ENCODE data around the gene SMIM36.
"Not testable (repeated sequence)": the region's sequence is repeated elsewhere in the genome, so short reads cannot be mapped to it uniquely, and the experiment has no call there.

The SMIM36 gene

DNA sequence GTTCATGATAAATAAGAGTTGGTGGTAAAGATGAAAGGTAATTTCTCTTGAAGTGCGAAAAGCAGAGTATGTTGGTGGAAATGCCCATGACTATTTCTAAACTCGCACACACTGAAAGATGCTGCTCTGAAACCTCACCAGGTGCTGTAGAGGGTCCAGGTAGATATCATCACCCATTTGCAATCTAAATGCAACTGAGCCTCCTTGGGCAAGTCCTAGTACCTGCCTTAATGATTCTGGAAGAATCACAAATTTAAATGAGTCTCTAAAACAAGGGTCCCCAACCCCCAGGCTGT lies 83.7 kb downstream of the SMIM36 start:
- TF ChIP-seq, protein P1, sequence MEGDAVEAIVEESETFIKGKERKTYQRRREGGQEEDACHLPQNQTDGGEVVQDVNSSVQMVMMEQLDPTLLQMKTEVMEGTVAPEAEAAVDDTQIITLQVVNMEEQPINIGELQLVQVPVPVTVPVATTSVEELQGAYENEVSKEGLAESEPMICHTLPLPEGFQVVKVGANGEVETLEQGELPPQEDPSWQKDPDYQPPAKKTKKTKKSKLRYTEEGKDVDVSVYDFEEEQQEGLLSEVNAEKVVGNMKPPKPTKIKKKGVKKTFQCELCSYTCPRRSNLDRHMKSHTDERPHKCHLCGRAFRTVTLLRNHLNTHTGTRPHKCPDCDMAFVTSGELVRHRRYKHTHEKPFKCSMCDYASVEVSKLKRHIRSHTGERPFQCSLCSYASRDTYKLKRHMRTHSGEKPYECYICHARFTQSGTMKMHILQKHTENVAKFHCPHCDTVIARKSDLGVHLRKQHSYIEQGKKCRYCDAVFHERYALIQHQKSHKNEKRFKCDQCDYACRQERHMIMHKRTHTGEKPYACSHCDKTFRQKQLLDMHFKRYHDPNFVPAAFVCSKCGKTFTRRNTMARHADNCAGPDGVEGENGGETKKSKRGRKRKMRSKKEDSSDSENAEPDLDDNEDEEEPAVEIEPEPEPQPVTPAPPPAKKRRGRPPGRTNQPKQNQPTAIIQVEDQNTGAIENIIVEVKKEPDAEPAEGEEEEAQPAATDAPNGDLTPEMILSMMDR (IDR thresholded peaks at IDR 0.05; ENCODE audit: insufficient read depth, low read depth, low read length, missing control alignments): no peak
- no peak overlapping the region for H3K4me3 ChIP-seq (ENCODE audit: low read depth, low read length)
- peak; percentile 65 for DNase-seq (ENCODE audit: low read depth)

DNA sequence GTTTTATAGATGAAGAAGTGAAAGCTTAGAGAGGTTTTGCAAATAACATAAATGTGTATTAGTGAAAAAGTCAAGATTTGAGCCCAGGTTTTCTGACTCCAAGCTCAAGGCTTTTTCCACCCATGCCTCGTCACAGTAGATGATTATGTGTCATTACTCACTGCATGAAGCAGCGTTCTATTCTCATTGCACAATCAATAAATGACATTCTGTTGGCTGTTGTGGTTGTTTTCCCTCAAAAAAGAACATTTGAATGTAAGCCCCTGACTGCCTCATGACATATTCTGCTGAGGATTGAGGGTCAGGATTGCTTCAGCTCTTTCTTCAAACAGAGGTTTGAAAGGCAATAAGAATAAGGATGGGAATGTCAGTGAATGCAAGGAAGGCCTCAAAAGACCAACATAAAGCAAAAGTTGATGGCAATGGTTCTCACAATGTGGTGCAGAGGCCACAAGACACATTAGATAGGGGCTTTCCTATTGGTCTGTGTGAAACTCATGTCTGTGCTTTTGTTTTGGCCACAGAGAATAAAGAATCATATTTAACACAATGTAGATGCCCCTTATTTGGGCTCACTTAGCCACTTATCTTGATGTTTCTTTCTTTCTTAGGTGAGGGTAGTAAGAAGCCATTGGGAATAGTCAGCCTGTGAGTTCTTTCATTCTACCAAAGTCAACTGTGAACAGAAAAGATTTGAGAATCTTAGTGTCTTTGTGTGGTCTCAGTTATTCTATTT lies 84.2 kb downstream of the SMIM36 start:
- TF ChIP-seq, protein P1 (IDR thresholded peaks at IDR 0.05; ENCODE audit: insufficient read depth, low read depth, low read length, missing control alignments): no peak
- no peak overlapping the region for H3K4me3 ChIP-seq (ENCODE audit: low read depth, low read length)
- peak; percentile 74 for DNase-seq (ENCODE audit: low read depth)

DNA sequence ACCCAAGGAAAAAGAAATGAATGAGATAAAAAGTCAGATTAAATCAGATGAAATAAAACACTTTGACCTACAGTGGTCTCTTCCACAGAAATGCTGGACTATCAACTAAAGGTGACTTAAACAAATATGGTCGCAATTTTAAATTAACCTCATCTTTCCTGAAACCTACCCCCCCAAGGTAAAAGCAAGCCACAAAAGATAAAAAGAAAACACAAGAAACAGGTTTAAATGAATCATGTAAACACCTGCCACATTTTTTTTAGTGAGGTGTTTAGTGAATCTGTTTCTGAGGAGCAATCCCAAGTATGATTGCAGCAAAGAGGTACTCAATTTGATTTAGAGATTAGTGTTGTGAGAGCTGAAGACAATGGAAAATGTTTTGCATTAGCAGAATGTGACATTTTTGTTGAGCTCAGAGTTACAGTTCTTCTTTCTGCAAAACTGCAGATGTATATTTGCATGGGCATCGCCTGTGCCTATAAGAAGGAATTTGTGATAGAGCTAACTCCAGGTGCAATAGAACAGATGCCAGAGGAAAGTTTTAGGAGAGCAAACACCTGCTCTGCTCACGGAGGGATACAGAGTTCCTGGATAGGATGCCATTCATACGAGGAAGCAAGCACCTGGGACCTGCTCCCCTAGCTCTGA lies 86.2 kb downstream of the SMIM36 start:
- DNase-seq (ENCODE audit: low read depth): peak; percentile 41
- TF ChIP-seq, protein P1 (IDR thresholded peaks at IDR 0.05; ENCODE audit: insufficient read depth, low read depth, low read length, missing control alignments): no peak
- H3K4me3 ChIP-seq (ENCODE audit: low read depth, low read length): no peak overlapping the region

DNA sequence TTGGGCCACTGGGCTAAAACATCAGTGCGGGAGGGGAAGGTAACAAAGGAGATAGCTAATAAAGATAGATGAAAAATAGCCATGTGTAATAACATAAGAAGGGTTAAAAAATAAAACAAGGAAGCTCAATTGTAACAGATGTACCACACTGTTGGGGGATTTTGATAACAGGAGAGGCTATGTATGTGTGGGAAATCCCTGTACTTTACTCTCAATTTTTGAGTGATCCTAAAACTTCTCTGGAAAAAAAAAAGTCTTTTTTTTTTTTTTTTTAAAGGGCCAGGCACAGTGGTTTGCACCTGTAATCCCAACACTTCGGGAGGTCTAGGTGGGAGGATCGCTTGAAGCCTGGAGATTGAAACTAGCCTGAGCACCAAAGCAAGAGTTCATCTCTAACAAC lies 87.7 kb downstream of the SMIM36 start:
- DNase-seq (ENCODE audit: low read depth): peak; percentile 24
- TF ChIP-seq, protein P1 (IDR thresholded peaks at IDR 0.05; ENCODE audit: insufficient read depth, low read depth, low read length, missing control alignments): no peak
- peak overlapping the region; percentile 27; the same call in 1 of the 2 replicates for H3K4me3 ChIP-seq (ENCODE audit: low read depth, low read length)

DNA sequence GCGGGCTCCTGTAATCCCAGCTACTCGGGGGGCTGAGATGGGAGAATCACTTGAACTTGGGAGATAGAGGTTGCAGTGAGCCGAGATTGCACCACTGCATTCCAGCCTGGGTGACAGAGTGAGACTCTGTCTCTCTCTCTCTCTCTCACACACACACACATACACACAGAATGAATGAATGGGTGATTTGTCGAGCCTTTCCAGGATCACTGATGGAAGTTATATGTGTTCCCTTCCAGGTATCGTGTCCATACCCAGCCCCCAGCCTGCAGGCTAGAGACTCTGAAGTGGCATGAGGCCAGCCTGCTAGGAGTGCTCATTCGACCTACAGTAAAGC lies 88.5 kb downstream of the SMIM36 start:
- peak overlapping the region; percentile 27 for H3K4me3 ChIP-seq (ENCODE audit: low read depth, low read length)
- not testable (repeated sequence) for DNase-seq (ENCODE audit: low read depth)

DNA sequence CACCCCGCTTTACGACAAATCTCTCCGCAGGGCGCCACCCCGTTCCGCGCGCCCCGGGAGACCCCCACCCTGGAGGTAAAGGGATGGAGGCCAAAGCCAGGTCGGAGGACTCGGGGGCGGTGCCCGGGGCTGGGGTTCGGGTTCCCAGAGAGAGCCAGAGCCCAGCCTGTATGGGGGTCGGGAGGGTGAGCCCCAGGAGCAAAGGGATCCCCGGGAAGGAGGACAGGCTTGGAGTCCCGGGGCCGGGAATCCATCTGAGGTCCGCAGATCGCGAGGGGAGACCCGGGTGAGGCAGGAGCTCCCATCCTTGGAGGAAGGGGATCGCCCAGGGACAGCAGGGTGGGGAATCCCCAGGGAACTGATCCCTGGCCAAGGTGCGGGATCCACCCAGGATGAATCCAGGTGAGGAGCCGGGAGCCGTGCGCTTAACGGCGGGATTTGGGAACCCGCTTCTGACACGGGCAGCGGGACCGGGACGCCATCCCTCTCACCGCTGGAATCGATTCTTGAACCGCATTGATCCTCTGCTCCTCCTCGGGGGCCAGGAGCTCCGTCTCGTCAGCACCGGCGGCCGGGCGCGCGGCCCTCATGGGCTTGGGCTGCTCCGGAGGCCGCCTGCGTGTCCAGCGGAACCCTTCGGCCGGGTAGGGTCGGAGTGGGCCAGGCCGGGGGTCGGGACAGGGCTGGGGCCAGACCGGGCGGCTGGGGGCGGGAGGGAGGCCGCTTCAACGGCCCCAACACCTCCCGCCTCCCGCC lies 89.9 kb downstream of the SMIM36 start, which contains the start of gene MMD:
Gene MMD (minus strand): TSS at position 657 of the 756 bp plus-strand sequence. CDS start 140 bp downstream, at position 517.
- no peak for DNase-seq (ENCODE audit: low read depth)
- TF ChIP-seq, protein P1 (IDR thresholded peaks at IDR 0.05; ENCODE audit: insufficient read depth, low read depth, low read length, missing control alignments): no peak
- H3K4me3 ChIP-seq (ENCODE audit: low read depth, low read length): peak within 1 kb of the TSS; percentile 84

DNA sequence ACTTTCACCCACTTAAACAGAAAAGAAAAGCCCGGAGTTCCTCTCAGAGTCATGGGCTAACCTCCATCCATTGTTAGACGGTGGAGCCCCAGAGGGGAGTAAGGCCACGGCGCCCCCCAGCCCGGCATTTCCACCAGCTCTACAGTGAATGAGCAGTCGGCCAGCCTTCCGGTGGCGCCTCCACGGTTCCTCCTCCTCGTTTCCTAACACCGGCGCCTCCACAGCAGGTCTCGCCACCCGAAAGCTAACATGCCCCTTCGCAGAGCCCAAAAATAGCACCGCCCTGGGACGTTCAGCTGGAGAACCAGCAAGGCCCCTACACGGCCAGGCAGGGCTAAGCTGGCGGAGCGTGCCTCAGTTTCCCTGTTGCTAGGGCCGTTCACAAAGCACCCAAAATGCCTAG lies 90.5 kb downstream of the SMIM36 start:
- TF ChIP-seq, protein P1 (IDR thresholded peaks at IDR 0.05; ENCODE audit: insufficient read depth, low read depth, low read length, missing control alignments): no peak
- H3K4me3 ChIP-seq (ENCODE audit: low read depth, low read length): peak overlapping the region; percentile 84
- peak; percentile 55 for DNase-seq (ENCODE audit: low read depth)

Data from GM12865 (cell line).